ENCODE measurements around the gene TAF1A.

DNA sequence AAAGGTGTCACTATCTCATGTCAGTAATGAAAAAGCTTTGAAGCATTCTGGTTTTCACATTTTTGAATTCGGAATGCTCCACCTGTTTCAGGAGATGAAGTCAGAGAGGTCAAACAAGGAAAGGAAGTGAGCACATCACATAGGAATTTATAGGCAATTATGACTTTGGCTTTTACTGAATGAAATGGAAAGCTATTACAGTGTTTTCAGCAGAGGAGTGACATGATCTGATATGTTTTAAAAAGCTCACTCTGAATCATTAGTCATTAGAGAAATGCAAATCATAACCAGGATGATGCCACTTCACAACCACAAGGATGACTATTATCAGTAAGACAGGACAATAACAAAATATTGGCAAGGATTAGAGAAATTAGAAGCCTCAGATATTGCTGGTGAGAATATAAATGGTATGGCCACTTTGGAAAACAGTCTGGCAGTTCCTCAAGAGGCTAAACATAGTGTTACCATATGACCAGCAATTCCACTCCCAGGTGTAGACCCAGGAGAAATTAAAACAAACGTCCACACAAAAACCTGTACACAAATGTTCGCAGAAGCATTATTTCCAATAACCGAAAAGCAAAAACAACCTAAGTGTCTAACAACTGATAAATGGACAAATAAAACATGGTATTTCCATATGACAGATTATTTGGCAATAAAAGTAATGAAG is 7.5 kb downstream of the TAF1A start:
- no peak for TF ChIP-seq EZH2 (IDR thresholded peaks at IDR 0.05; ENCODE audit: insufficient read depth, poor library complexity, severe bottlenecking)
- TF ChIP-seq EZH2phosphoT487 (IDR thresholded peaks at IDR 0.05; ENCODE audit: insufficient read depth, low read depth): no peak
